ENCODE data around the gene ARMCX4.

DNA sequence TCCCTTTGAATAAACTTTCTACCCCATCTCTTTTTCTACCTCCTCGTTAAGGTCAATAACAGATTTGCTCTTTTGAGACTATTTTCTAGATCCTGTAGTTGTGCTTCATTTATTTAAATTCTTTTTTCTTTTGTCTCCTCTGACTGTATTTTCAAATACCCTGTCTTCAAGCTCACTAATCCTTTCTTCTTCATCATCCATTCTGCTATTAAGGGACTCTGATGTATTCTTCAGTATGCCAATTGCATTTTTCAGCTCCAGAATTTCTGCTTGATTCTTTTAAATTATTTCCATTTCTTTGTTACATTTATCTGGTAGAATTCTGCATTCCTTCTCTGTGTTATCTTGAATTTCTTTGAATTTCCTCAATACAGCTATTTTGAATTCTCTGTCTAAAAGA, 36.0 kb upstream of the ARMCX4 start:
- no peak for TF ChIP-seq CTCF (IDR thresholded peaks at IDR 0.05)
- no peak for TF ChIP-seq GABPA (IDR thresholded peaks at IDR 0.05; ENCODE audit: low read depth)
- no peak for TF ChIP-seq JUND (IDR thresholded peaks at IDR 0.05)
- TF ChIP-seq USF1 (IDR thresholded peaks at IDR 0.05; ENCODE audit: borderline replicate concordance, low read depth), result no peak
- TF ChIP-seq RFX5 (IDR thresholded peaks at IDR 0.05; ENCODE audit: low read length), result no peak
- TF ChIP-seq SIN3A (IDR thresholded peaks at IDR 0.05; ENCODE audit: borderline replicate concordance, low read depth, low read length), result no peak
- no peak for TF ChIP-seq TAF1 (IDR thresholded peaks at IDR 0.05; ENCODE audit: borderline replicate concordance, low read depth, low read length)
- TF ChIP-seq EP300 (IDR thresholded peaks at IDR 0.05; ENCODE audit: borderline replicate concordance in 1 of 2, low read depth in 1 of 2, low read length in 1 of 2), result no peak
- no peak for TF ChIP-seq REST (IDR thresholded peaks at IDR 0.05; ENCODE audit: low read depth, low read length)
- no peak for TF ChIP-seq TEAD4 (IDR thresholded peaks at IDR 0.05; ENCODE audit: borderline replicate concordance, insufficient read depth)
- no peak for TF ChIP-seq FOXJ3 (CRISPR knock-in tag; IDR thresholded peaks at IDR 0.05)
- no peak for TF ChIP-seq YY1 (IDR thresholded peaks at IDR 0.05; ENCODE audit: low read depth)
- no peak for TF ChIP-seq RAD21 (IDR thresholded peaks at IDR 0.05; ENCODE audit: low read length)
- no peak for TF ChIP-seq CHD2 (IDR thresholded peaks at IDR 0.05; ENCODE audit: low read length, partially characterized antibody)

All from SK-N-SH (cell line).